H9 (cell line): ENCODE results near the gene SNHG17. TPM values are rescaled to one million over a fixed set of nuclear protein-coding genes. Genes with fewer than 3 reads are reported as not detected.

Experiments
- DNase-seq: peaks from one replicate; pipeline ENCODE4 v3.0.0-alpha.2; 2017
- H2AFZ ChIP-seq: one replicate; pipeline ENCODE4 v1.6.1; 2013; ENCODE audit warnings: mild to moderate bottlenecking, low read length, control low read depth, moderate library complexity
- H2AK5ac ChIP-seq: 2 replicates; pipeline ENCODE4 v1.6.1; 2013; ENCODE audit warnings: low read length, control low read depth, mixed read lengths; ENCODE audit not compliant: insufficient read length
- H2BK120ac ChIP-seq: one replicate; pipeline ENCODE4 v1.6.1; 2013; ENCODE audit warnings: low read depth, mild to moderate bottlenecking, low read length, control low read depth, inconsistent platforms; ENCODE audit not compliant: poor library complexity, severe bottlenecking
- H2BK12ac ChIP-seq: 2 replicates; pipeline ENCODE4 v1.6.1; 2013; ENCODE audit warnings: low read length, control low read depth, mixed read lengths, low read depth; ENCODE audit not compliant: insufficient read length
- H2BK15ac ChIP-seq: 2 replicates; pipeline ENCODE4 v1.6.1; 2013; ENCODE audit warnings: low read depth, low read length, control low read depth
- H2BK20ac ChIP-seq: one replicate; pipeline ENCODE4 v1.6.1; 2013; ENCODE audit warnings: low read depth, mild to moderate bottlenecking, low read length, control low read depth, inconsistent platforms; ENCODE audit not compliant: poor library complexity, severe bottlenecking
- H2BK5ac ChIP-seq: 2 replicates; pipeline ENCODE4 v1.6.1; 2013; ENCODE audit warnings: low read length, control low read depth, mixed read lengths; ENCODE audit not compliant: insufficient read length
- H3K14ac ChIP-seq: 2 replicates; pipeline ENCODE4 v1.6.1; 2013; ENCODE audit warnings: low read length, control low read depth; ENCODE audit not compliant: insufficient read depth
- H3K18ac ChIP-seq: 2 replicates; pipeline ENCODE4 v1.6.1; 2013; ENCODE audit warnings: low read depth, mild to moderate bottlenecking, mixed read lengths, low read length, control low read depth; ENCODE audit not compliant: insufficient read length
- H3K23ac ChIP-seq: 2 replicates; pipeline ENCODE4 v1.6.1; 2013; ENCODE audit warnings: low read length, control low read depth, mixed read lengths, low read depth; ENCODE audit not compliant: insufficient read length
- H3K23me2 ChIP-seq: 2 replicates; pipeline ENCODE4 v1.6.1; 2013; ENCODE audit warnings: low read depth, mild to moderate bottlenecking, mixed read lengths, low read length, control low read depth; ENCODE audit not compliant: insufficient read length, poor library complexity, severe bottlenecking
- H3K27ac ChIP-seq: 2 replicates; pipeline ENCODE4 v1.5.1; 2013; ENCODE audit warnings: low read length, control low read depth, mixed read lengths, low read depth; ENCODE audit not compliant: insufficient read length
- H3K27me3 ChIP-seq: 2 replicates; pipeline ENCODE4 v1.6.1; 2013; ENCODE audit warnings: low read length, control low read depth, inconsistent platforms; ENCODE audit not compliant: insufficient read depth
- H3K4ac ChIP-seq: 2 replicates; pipeline ENCODE4 v1.6.1; 2013; ENCODE audit warnings: low read depth, mild to moderate bottlenecking, control low read depth, inconsistent platforms, low read length, moderate library complexity
- H3K4me1 ChIP-seq: 2 replicates; pipeline ENCODE4 v1.6.1; 2013; ENCODE audit warnings: low read length, control low read depth, inconsistent platforms; ENCODE audit not compliant: insufficient read depth
- H3K4me2 ChIP-seq: 2 replicates; pipeline ENCODE4 v1.6.1; 2013; ENCODE audit warnings: low read length, control low read depth, mixed read lengths; ENCODE audit not compliant: insufficient read length, insufficient read depth
- H3K56ac ChIP-seq: 2 replicates; pipeline ENCODE4 v1.6.1; 2013; ENCODE audit warnings: low read depth, mild to moderate bottlenecking, mixed read lengths, low read length, control low read depth; ENCODE audit not compliant: insufficient read length
- H3K79me1 ChIP-seq: 2 replicates; pipeline ENCODE4 v1.6.1; 2013; ENCODE audit warnings: low read depth, mild to moderate bottlenecking, moderate library complexity, low read length, control low read depth, inconsistent platforms; ENCODE audit not compliant: insufficient read depth, poor library complexity, severe bottlenecking
- H3K79me2 ChIP-seq: 2 replicates; pipeline ENCODE4 v1.6.1; 2013; ENCODE audit warnings: low read length, control low read depth, inconsistent platforms; ENCODE audit not compliant: insufficient read depth
- H3K9ac ChIP-seq: 2 replicates; pipeline ENCODE4 v1.6.1; 2013; ENCODE audit warnings: low read length, control low read depth, mixed read lengths; ENCODE audit not compliant: insufficient read length; ENCODE audit errors: extremely low read depth
- H3K9me3 ChIP-seq: one replicate; pipeline ENCODE4 v1.6.1; 2013; ENCODE audit warnings: low read depth, low read length, inconsistent platforms; ENCODE audit not compliant: control insufficient read depth
- H3T11ph ChIP-seq: one replicate; pipeline ENCODE4 v1.6.1; 2013; ENCODE audit warnings: mild to moderate bottlenecking, low read length, control low read depth, inconsistent platforms
- H4K20me1 ChIP-seq: one replicate; pipeline ENCODE4 v1.6.1; 2013; ENCODE audit not compliant: control insufficient read depth, insufficient read length, insufficient read depth
- H4K5ac ChIP-seq: 2 replicates; pipeline ENCODE4 v1.6.1; 2013; ENCODE audit warnings: low read depth, mild to moderate bottlenecking, mixed read lengths, low read length, control low read depth; ENCODE audit not compliant: insufficient read length
- H4K8ac ChIP-seq: replicated peaks from 2 replicates; pipeline ENCODE4 v1.6.1; 2013; ENCODE audit warnings: low read length, control low read depth, mixed read lengths, low read depth; ENCODE audit not compliant: insufficient read length
- H4K91ac ChIP-seq: 2 replicates; pipeline ENCODE4 v1.6.1; 2013; ENCODE audit warnings: low read depth, mild to moderate bottlenecking, moderate library complexity, mixed read lengths, low read length, control low read depth; ENCODE audit not compliant: insufficient read length
- H3K27ac Mint-ChIP-seq, 3 experiments: 2 replicates in 2 of 3; 3 replicates in 1 of 3; pipeline ENCODE4 v1.8.0; 2020 to 2021; ENCODE audit warnings: mixed read lengths in 3 of 3, mild to moderate bottlenecking in 1 of 3, moderate library complexity in 1 of 3
- H3K27me3 Mint-ChIP-seq: 2 replicates; pipeline ENCODE4 v1.8.0; 2021; ENCODE audit warnings: low read depth, mild to moderate bottlenecking, moderate library complexity, mixed read lengths
- H3K36me3 Mint-ChIP-seq, 3 experiments: 2 replicates in 2 of 3; 3 replicates in 1 of 3; pipeline ENCODE4 v1.8.0; 2020 to 2021; ENCODE audit warnings: low read depth in 3 of 3, mixed read lengths in 3 of 3; ENCODE audit not compliant: insufficient read depth in 1 of 3
- H3K4me1 Mint-ChIP-seq, 2 experiments: 2 replicates each; pipeline ENCODE4 v1.8.0; 2020; ENCODE audit warnings: mixed read lengths in 2 of 2
- H3K4me3 Mint-ChIP-seq, 2 experiments: 2 replicates in 1 of 2; 3 replicates in 1 of 2; pipeline ENCODE4 v1.8.0; 2020 to 2021; ENCODE audit warnings: mild to moderate bottlenecking in 2 of 2, mixed read lengths in 2 of 2, moderate library complexity in 1 of 2
- H3K9me3 Mint-ChIP-seq, 2 experiments: 2 replicates in 1 of 2; 3 replicates in 1 of 2; pipeline ENCODE4 v1.8.0; 2020; ENCODE audit warnings: mild to moderate bottlenecking in 2 of 2, mixed read lengths in 2 of 2, moderate library complexity in 1 of 2
- WGBS: extraction: QIAGEN DNeasy Blood & Tissue Kit; methylation state at CpG from one replicate; pipeline ENCODE4 v1.1.7; 2013; ENCODE audit warnings: missing lambda C conversion rate, low lambda C conversion rate, mixed read lengths; ENCODE audit not compliant: insufficient read length; ENCODE audit errors: extremely low coverage; 5-methylcytosine and 5-hydroxymethylcytosine counted together
- total RNA-seq: library from RNA; stranded (reverse); gene quantifications from 2 replicates; pipeline ENCODE4 v1.2.1, GENCODE V29; 2021
- TF ChIP-seq, protein P1 (sequence below): fragments of 200-600 bp; sonication (generic); conservative IDR thresholded peaks from 3 replicates; pipeline ENCODE4 v1.8.0; 2021; ENCODE audit warnings: antibody characterized with exemption, mild to moderate bottlenecking

The SNHG17 gene
- total RNA-seq, 1 experiment from 2014 or later = 70.1 TPM

- no peak overlapping the region for H4K5ac ChIP-seq
Measured at GRCh38 chr20:38466983-38467382, 31.9 kb upstream of the SNHG17 start.

More at GRCh38 chr20:38466983-38467382, 31.9 kb upstream of the SNHG17 start:
- no CpG with 5 or more reads among the region's 3 CpGs for WGBS
- no peaks in the 10 kb centered on the region for H3K9me3 ChIP-seq
- no peak overlapping the region for H2BK20ac ChIP-seq
- H2BK5ac ChIP-seq = no peak overlapping the region
- no peak overlapping the region for H4K91ac ChIP-seq
- no peaks in the 10 kb centered on the region for H3K27me3 ChIP-seq
- H3K79me1 ChIP-seq = no peaks in the 10 kb centered on the region
- no peak overlapping the region for H2AFZ ChIP-seq
- no peak overlapping the region for H3K27ac Mint-ChIP-seq
- no peak overlapping the region for H3K4me2 ChIP-seq
- H3K79me2 ChIP-seq = no peaks in the 10 kb centered on the region
- H3K36me3 Mint-ChIP-seq = no peaks in the 10 kb centered on the region
- no peak overlapping the region for H3K9ac ChIP-seq
- no peaks in the 10 kb centered on the region for H3K23me2 ChIP-seq
- no peak overlapping the region for H3K27ac ChIP-seq
- no peak overlapping the region for H4K8ac ChIP-seq
- no peak overlapping the region for H3K56ac ChIP-seq
- H3K4me3 Mint-ChIP-seq = no peak overlapping the region
- H2BK15ac ChIP-seq = no peak overlapping the region
- H3K9me3 Mint-ChIP-seq = peaks cover 4% of the 10 kb centered on the region in 2 experiments; a peak in 3 of 5 replicates
- H3K4me1 Mint-ChIP-seq = peaks cover 4% of the 10 kb centered on the region in 2 experiments
- H3K4ac ChIP-seq = no peak overlapping the region
- H4K20me1 ChIP-seq = no peaks in the 10 kb centered on the region
- no peak overlapping the region for H2AK5ac ChIP-seq
- no peak overlapping the region for H3T11ph ChIP-seq
- H3K14ac ChIP-seq = no peak overlapping the region
- no peak overlapping the region for H3K23ac ChIP-seq
- TF ChIP-seq, protein P1, sequence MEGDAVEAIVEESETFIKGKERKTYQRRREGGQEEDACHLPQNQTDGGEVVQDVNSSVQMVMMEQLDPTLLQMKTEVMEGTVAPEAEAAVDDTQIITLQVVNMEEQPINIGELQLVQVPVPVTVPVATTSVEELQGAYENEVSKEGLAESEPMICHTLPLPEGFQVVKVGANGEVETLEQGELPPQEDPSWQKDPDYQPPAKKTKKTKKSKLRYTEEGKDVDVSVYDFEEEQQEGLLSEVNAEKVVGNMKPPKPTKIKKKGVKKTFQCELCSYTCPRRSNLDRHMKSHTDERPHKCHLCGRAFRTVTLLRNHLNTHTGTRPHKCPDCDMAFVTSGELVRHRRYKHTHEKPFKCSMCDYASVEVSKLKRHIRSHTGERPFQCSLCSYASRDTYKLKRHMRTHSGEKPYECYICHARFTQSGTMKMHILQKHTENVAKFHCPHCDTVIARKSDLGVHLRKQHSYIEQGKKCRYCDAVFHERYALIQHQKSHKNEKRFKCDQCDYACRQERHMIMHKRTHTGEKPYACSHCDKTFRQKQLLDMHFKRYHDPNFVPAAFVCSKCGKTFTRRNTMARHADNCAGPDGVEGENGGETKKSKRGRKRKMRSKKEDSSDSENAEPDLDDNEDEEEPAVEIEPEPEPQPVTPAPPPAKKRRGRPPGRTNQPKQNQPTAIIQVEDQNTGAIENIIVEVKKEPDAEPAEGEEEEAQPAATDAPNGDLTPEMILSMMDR = no peak
- H2BK120ac ChIP-seq = no peak overlapping the region
- H3K4me1 ChIP-seq = no peaks in the 10 kb centered on the region
- no peak for DNase-seq
- H3K18ac ChIP-seq = no peak overlapping the region
- peaks cover 3% of the 10 kb centered on the region; the same call in 1 of the 2 replicates for H3K27me3 Mint-ChIP-seq
- no peak overlapping the region for H2BK12ac ChIP-seq
